NT2/D1 (cell line): Measurements from ENCODE around the gene UPB1.

Experiments
- SUZ12 ChIP-seq: IDR thresholded peaks from 2 replicates; pipeline ENCODE4 v1.6.1; 2011; ENCODE audit not compliant: insufficient read length, insufficient read depth; ENCODE audit errors: extremely low read depth
- YY1 ChIP-seq: IDR thresholded peaks from 2 replicates; pipeline ENCODE4 v1.6.1; 2011; ENCODE audit not compliant: insufficient read length, insufficient read depth

GRCh38 chr22:24567668-24568067 lies 72.5 kb downstream of the UPB1 start:
- TF ChIP-seq SUZ12 (no peak), YY1 (no peak)
